HTERT RPE-1 (cell line): ENCODE results near the gene TRPT1.

ENCODE experiments used
- in situ Hi-C: fragments of 300-500 bp; cut with MboI; formaldehyde crosslinking; loops from 4 replicates; pipeline ENCODE4 v1.14.3; 2020; ENCODE audit warnings: low sequenced_read_pairs

TRPT1 gene

DNA sequence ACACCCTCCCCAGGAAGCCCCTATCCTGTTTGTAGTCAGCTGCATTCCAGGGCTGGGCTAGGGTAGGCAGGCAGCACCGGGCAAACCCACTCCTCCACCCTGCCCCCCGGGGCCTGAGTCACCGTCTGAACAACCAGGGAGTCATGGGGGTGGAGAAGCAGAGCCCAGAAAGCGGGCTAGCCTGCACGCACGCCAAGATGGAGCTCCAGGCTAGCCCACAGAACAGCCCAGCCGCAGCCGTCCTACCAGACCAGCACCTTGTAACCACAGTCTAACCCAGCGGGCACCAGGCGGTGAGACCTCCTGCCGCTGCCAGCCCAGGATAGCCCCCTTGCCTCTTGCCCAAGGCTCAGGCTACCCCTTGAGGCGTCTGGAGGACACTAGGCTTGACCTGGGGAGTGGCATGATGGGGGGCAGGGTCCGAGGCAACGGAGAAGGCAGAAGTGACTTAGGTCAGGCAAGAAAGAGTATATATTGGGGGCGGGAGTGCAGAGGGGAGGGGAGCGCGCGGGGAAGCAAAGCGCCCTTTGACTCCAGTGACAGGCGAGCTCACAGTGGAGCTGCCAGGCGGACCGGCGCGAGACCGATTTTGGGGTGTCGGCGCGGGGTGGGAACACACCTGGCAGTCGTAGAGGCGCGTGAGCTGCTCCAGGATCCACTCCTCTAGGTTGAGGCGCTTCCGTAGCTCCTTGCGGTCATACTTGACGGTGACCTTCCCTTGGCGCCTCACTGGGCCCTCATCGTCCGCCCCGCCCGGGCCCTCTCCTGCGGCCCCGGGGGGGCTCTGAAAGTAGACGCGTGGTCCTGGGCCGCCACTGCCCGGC is 20.0 kb upstream of the TRPT1 start:
- in situ Hi-C loops, result no loop called here

DNA sequence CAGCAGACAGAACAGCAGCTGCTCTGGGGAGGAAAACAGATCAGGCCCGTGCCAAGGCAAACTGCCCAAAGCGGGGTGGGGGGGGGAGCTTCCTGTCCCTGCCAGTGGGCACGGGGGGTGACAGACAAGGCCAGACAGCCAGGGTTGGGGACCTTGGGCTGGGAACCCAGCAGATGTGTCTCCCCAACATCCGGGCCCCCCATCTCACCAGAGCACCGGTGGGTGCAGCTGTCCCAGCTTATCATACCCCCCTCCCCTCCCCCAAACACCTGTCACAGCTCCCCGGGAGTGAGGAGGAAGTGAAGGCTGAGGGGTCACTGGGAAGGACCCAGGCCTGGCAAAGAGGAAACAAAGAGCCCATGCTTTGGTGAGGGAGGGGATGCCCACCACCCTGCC is 19.4 kb upstream of the TRPT1 start:
- in situ Hi-C loops, result no loop called here

DNA sequence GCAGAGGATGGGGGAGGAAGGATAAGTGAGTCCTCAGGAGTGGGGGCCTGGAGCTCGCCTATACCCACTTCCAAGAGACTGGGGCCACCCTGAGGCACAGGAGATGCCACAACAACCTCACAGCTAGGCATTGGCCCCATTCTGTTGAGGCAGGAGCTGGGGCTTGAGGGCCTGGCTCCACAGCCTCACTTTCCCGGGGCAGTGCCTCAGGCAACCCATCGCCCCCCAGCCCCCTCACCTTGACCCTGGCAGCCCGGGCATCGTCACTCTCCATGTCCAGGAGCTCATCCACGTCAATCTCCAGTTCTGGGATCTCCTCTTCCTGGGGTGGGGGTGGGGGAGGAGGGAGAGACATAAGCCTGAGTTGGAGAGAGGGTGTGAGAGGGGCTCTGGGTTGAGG is 19.0 kb upstream of the TRPT1 start:
- in situ Hi-C loops, result no loop called here

GRCh38 chr11:64244107-64244506 is 18.1 kb upstream of the TRPT1 start:
- in situ Hi-C loops, result no loop called here

- in situ Hi-C loops, result no loop called here
These were observed 17.4 kb upstream of the TRPT1 start for GRCh38 chr11:64243236-64243854.

- in situ Hi-C loops, result no loop called here
These were observed 15.7 kb upstream of the TRPT1 start for GRCh38 chr11:64241491-64242374.

GRCh38 chr11:64241241-64241490 is 15.2 kb upstream of the TRPT1 start:
- in situ Hi-C loops, result no loop called here

DNA sequence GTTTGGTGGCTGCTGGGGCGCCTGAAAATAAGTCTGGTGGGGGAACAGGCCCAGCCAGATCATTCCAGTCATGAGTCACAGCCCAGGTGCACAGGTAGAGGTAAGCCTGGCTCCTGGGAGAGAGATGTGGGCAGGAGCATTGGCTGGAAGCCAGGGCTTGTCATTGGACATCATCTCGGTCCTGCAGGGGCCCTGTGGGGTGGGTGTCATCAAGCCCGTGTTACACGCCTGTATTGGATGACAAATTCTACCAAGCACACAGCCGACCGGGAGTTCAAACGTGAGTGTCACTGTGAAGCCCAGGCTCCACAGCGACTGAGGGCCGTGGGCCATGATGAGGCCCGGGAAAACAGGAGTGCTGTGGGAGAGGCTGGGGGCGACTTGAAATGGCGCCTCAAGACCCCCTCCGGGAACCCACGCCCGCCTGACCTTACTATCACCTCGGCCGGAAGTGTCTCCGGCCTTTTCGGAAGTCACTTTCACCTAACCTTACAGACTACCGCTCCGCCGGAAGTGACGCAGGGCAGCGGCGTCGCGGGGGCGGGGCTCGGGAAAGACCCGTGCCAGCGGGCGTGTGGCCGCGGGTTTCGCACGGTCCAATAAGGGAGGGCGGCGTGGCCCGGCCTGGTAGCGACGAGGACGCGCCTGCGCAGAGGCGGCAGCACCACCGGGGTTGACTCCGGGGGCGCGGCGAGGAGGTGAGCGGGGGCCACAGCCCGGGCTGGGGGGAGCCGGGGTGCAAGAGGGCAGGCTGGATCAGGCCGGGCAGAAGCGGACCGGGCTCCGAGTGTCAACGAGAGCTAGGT is 14.7 kb upstream of the TRPT1 start, which contains the start of gene FKBP2:
Gene FKBP2 (plus strand): TSS at position 661 of the 806 bp plus-strand sequence. CDS start 1,293 bp downstream, outside the sequence.
- in situ Hi-C loops, result no loop called here

GRCh38 chr11:64239662-64240434 is 13.9 kb upstream of the TRPT1 start:
- in situ Hi-C loops, result no loop called here

GRCh38 chr11:64238999-64239398 is 13.0 kb upstream of the TRPT1 start:
- in situ Hi-C loops, result no loop called here

GRCh38 chr11:64238076-64238475 is 12.1 kb upstream of the TRPT1 start:
- in situ Hi-C loops, result no loop called here

GRCh38 chr11:64237484-64237951 is 11.5 kb upstream of the TRPT1 start:
- in situ Hi-C loops, result no loop called here

DNA sequence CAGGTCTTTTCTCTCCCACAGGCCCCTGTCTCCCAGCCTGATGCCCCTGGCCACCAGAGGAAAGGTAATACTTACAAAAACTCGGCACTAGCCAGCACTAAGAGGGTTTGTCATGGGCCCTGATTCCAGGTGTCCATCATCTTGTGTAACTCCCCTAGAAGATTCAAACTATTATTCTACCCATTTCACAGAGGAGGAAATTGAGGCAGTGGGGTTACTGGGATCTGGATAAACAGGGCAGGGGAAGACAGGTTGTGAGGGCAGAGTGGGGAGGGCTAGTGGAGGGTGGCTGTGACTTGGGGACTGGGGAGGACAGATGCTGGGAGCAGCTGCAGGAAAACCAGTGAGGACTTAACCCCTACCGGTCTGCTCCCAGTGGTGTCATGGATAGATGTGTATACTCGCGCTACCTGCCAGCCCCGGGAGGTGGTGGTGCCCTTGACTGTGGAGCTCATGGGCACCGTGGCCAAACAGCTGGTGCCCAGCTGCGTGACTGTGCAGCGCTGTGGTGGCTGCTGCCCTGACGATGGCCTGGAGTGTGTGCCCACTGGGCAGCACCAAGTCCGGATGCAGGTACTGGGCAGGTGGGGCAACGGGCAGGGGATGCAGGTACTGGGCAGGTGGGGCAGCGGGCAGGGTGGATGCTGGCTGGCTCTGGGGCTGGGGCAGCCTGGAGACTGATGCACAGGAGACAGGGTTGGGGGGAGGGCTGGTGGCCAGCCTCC is 9.6 kb upstream of the TRPT1 start:
- in situ Hi-C loops, result no loop called here

- in situ Hi-C loops, result no loop called here
These were observed 8.8 kb upstream of the TRPT1 start for GRCh38 chr11:64234647-64235379.

DNA sequence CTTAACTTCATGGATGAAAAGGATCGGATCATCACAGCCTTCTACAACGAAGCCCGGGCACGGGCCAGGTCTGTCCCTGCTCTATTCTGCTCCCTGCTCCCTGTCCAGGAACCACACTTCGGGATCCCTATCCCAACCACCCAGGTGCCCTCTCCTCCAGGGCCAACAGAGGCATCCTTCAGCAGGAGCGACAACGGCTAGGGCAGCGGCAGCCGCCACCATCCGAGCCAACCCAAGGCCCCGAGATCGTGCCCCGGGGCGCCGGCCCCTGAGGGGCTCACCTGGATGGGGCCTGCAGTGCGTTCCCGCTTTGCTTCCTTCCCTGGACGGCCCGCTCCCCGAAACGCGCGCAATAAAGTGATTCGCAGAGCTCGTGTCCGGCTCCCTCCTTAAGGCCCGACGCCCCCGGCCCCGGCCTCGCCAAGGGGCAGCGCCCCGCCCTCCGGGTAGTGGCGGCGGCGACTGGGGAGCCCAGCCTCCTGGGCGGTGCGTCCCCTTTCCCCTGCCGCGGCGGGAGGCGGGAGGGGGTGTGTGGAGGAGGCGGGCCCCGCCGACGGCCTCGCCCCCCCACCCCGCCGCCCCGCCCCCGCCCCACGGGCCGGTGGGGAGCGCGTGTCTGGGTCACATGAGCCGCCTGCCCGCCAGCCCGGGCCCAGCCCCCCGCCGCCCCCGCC is 8.1 kb upstream of the TRPT1 start, which contains the start of gene VEGFB:
Gene VEGFB (plus strand): TSS at position 672 of the 674 bp plus-strand sequence. CDS start 250 bp downstream, outside the sequence.
- in situ Hi-C loops, result no loop called here

GRCh38 chr11:64232967-64233315 is 7.0 kb upstream of the TRPT1 start:
- in situ Hi-C loops, result no loop called here

- in situ Hi-C loops, result no loop called here
These were observed 6.4 kb upstream of the TRPT1 start for GRCh38 chr11:64232182-64232966.
